Fibroblast of villous mesenchyme (primary cell): ENCODE data around the gene ZNF784. TPM values are rescaled to one million over a fixed set of nuclear protein-coding genes. Genes with fewer than 3 reads are reported as not detected.

Experiments
- DNase-seq: peaks from one replicate; pipeline ENCODE4 v3.0.0-alpha.2; 2010; ENCODE audit warnings: low read depth
- H3K4me3 ChIP-seq: 2 replicates; pipeline ENCODE4 v1.5.1; 2011; ENCODE audit warnings: low read depth, mild to moderate bottlenecking, low read length
- total RNA-seq: library from RNA; depleted of rRNA; stranded (reverse); fragments of >200 nt; gene quantifications from 2 replicates; pipeline ENCODE4 v1.2.3, GENCODE V29; 2012
- TF ChIP-seq, protein P1 (sequence below): IDR thresholded peaks from 2 replicates; pipeline ENCODE4 v1.5.1; 2012; ENCODE audit warnings: low read depth, mild to moderate bottlenecking, low read length; ENCODE audit not compliant: insufficient read depth

ZNF784 gene
- total RNA-seq, 1 donor = 5.6 TPM

DNA sequence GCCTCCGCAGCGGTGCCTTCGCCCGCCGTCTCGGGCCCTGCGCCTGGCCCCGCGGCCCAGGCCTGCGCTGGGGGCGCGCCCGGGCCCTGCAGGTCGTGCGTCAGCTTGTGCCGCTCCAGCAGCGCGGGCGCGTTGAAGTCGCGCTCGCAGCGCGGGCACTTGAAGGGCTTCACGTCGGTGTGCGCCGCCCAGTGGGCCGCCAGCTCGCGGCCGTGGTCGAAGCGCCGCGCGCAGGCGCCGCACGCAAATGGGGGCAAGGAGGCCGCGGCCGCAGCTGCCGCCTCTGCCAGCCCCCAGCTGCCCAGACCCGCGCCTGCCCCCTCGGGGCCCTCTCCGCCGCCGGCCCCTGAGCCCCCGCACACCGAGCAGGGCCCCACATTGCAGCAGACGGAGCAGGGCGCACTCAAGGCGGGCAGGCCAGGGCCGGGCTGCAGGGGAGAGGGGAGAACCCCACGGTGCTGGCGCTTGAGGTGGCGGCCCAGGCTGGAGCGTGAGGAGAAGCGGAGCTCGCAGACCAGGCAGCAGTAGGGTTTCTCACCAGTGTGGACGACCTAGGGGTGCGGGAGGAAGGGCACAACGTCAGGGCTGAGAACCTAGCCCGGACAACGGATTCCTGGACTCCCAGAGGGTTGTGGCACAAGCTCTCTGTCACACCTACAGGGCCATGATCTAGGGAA is 31.1 kb downstream of the ZNF784 start:
- no peak overlapping the region for H3K4me3 ChIP-seq
- TF ChIP-seq, protein P1, sequence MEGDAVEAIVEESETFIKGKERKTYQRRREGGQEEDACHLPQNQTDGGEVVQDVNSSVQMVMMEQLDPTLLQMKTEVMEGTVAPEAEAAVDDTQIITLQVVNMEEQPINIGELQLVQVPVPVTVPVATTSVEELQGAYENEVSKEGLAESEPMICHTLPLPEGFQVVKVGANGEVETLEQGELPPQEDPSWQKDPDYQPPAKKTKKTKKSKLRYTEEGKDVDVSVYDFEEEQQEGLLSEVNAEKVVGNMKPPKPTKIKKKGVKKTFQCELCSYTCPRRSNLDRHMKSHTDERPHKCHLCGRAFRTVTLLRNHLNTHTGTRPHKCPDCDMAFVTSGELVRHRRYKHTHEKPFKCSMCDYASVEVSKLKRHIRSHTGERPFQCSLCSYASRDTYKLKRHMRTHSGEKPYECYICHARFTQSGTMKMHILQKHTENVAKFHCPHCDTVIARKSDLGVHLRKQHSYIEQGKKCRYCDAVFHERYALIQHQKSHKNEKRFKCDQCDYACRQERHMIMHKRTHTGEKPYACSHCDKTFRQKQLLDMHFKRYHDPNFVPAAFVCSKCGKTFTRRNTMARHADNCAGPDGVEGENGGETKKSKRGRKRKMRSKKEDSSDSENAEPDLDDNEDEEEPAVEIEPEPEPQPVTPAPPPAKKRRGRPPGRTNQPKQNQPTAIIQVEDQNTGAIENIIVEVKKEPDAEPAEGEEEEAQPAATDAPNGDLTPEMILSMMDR = no peak
- DNase-seq = no peak

- TF ChIP-seq, protein P1 = no peak
- DNase-seq = no peak
- no peak overlapping the region for H3K4me3 ChIP-seq
Observed at GRCh38 chr19:55592391-55593090, 31.8 kb downstream of the ZNF784 start.

- TF ChIP-seq, protein P1 = no peak
- DNase-seq = no peak
- H3K4me3 ChIP-seq = no peak overlapping the region
Observed at GRCh38 chr19:55591555-55591954, 32.8 kb downstream of the ZNF784 start.

GRCh38 chr19:55590617-55591016 is 33.7 kb downstream of the ZNF784 start:
- no peak overlapping the region for H3K4me3 ChIP-seq
- TF ChIP-seq, protein P1 = no peak
- no peak for DNase-seq

GRCh38 chr19:55590109-55590508 is 34.3 kb downstream of the ZNF784 start:
- no peak overlapping the region for H3K4me3 ChIP-seq
- DNase-seq = no peak
- TF ChIP-seq, protein P1 = no peak

GRCh38 chr19:55588738-55589137 is 35.6 kb downstream of the ZNF784 start:
- TF ChIP-seq, protein P1 = no peak
- DNase-seq = no peak
- no peak overlapping the region for H3K4me3 ChIP-seq
